ENCODE results near the gene TRPM3.

TRPM3 gene

DNA sequence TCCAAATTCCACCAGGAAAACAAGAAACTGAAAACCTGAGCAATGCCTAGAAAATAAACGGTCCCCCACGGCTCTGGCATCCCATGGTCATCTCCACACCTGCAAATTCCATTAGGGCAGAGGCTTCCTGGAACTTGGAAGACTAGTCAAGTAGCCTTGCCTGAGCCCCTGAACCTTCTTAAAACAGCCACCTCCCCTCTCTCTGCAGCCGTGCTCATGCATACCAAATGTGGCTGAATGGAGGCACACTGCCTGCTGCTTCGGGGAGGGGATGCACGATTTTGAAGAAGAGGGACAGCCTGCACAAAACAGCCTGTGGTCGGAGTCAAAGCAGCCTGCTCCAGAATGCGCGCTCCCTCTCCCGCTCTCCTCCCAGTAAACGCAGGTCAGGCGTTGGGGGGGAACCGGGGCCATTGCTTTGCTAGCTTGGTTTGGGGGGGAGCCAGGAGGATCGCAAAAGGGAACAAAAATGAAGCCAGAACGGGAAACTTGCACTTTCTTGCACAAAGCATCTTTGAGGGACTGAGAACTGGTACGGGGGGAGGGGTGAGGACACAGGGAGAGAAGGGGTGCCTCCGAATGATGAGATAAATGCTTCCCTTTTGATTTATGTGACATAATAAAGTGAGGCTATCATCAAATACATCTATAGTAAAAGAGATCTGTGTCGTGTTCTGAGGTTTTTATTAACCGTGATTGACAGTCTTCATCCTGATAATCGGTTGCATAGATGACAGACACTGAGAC lies at the start of gene TRPM3:
TSS of gene TRPM3 (minus strand) at position 347 of the 747 bp plus-strand sequence. CDS start at position 80, 267 bp downstream.
- peak; percentile 79 for DNase-seq (ENCODE audit: low spot score)

DNA sequence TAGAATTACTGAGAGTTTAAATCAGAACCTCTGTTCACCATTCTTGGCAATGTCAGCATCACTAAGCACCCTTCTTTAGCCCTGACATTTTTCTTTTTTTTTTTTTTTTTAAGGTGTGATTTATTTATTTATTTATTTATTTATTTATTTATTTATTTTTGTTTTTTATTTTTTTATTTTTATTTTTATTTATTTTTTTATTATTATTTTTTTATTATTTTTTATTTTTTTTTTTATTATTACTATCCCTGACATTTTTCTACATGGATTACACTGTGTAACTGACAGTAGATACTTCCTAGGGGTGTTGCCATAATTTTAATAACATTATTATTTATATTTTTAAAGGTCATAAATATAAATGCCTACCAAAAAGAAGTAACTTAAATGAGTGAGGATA lies 47.0 kb upstream of the TRPM3 start:
- DNase-seq (ENCODE audit: low spot score), result no peak

DNA sequence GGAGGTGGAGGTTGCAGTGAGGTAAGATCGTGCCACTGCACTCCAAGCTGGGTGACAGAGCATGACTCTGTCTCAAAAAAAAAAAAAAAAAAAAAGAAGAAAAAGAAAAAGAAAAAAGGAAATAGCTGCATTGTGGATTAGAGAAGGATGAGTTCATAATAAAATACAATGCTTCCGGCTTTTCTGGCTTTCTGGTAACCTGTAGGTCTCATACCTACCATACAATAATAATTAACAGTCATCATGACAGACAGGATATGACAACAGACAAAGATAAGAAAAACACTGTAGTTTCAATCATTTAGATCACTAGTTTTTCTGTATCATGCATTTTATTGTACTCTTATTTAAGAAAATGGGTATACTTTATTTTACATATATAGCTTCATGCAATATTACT lies 40.7 kb upstream of the TRPM3 start:
- no peak for DNase-seq (ENCODE audit: low spot score)

DNA sequence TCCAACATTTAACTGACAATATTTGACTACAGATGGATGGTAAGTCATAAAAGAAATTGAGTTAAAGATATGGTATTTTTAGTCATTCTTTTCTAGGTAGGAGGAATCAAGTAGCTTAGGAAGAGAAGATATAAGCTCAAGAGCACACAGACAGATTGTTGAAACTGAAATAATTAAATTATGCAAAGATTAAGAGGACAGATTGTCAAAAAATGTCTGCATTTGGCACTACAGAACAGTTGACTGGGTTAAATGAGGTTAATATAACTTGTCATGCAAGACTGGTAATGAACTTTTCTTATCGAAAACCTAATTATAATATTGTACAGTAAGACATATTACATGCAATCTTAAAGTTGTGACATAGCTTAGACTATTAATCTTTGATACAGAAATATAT lies 36.3 kb upstream of the TRPM3 start:
- DNase-seq (ENCODE audit: low spot score), result no peak

DNA sequence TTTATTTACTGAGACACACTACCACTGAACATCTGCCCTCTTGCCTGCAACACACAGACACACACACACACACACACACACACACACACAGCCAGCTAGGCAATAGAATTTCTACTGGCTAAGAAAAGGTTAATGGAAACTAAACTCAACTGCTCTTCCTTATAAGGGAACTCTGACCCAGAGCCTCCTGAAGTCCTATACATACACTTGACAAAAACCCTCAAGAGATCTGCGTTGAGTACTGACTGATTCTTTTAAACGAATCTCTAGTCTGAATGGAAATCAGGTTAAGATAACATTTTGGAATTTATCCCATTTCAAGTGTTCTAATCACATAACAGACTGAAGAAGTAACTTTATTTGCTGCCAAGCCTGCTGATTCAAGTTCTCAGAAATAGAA lies 25.9 kb upstream of the TRPM3 start:
- DNase-seq (ENCODE audit: low spot score), result no peak

DNA sequence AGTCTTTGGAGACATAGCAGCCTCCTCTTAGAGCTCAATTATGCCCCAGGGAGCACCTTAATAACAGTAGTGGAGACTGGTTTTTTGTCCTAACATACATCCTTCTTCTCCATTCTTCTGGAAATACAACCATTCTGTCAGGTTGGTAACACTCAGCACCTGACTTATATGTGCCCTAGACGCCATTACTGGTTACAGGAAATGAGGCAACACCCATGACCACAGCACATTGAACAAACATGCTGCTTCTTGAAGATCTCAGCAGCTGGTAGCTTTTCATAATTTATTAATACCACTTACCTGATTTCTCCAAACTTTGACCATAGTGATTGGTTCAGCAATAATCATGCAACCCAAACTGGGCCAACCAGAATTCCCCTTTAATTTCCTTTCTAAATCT lies 25.1 kb upstream of the TRPM3 start:
- DNase-seq (ENCODE audit: low spot score), result no peak

DNA sequence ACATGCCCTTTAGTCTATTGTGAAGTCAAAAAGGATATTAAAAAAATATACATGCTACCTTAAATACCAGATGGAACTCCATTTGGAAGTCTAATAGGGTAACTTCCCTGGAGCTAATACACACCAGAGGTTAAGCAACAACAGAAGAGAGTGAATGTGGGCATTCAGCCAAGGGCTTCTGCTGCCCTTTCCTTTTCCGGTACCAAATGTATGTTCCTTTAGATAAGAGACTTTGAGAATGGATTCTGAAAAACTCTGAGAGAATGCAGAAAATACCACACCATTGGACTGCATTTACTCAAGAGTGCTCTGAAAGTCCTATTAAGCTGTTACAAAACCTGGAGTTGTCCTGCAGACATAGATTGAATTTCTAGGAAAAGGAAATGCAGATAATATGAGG lies 23.8 kb upstream of the TRPM3 start:
- no peak for DNase-seq (ENCODE audit: low spot score)

DNA sequence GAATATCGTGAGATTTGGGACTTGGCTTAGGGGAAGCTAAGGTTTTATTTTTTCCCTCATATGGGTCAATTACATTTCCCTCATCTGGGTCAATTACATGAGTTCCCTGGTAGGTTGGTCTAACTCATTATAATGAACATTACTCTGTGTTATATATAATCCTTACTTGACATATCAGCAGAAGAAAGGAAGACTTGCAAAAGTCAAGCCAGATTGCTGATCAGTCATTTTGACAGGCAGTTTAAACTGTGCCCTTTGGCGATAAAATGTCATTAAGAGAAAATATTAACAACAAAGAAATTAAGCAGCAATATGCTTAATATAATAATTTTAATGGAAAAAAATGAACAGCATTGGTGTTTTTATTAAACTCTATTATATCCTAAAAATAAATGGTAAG lies 23.1 kb upstream of the TRPM3 start:
- DNase-seq (ENCODE audit: low spot score), result no peak

DNA sequence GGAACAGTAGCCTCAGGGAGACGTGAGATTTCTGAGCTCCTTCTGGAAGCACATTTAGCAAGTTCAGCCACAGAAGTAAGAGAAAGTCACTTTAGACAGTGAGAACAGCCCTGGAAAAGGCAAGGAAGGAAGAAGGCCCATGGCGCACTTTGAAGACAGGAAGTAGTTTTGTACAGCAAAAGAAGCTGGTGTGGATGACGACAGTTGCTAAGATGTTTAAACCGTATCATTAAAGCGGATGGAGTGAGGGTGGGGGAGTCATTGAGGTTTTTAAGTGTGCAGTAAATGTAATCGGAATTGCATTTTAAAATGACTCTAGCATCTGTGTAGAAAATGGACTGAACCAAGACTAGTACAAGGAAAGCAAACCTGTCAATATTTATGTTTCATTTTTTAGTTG lies 15.3 kb upstream of the TRPM3 start:
- DNase-seq (ENCODE audit: low spot score), result no peak

DNA sequence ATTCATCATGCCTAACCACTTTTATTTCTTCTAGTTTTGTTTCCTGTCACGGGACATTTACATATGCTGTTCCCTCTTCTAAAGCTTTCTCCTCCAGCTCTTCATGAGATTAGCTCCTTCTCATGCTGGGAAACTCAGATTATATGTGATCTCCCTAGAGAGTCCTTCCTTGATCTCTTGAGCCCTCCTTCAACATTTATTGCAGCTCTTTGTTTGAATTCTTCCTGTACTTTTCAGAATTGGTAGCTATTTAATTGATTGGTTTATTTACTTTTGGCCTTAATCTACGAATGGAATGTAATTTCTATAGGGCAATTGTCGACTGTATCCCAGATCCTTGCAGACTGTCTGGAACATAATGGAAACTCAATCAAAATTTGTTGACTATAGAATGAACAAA lies 9.7 kb upstream of the TRPM3 start:
- no peak for DNase-seq (ENCODE audit: low spot score)

DNA sequence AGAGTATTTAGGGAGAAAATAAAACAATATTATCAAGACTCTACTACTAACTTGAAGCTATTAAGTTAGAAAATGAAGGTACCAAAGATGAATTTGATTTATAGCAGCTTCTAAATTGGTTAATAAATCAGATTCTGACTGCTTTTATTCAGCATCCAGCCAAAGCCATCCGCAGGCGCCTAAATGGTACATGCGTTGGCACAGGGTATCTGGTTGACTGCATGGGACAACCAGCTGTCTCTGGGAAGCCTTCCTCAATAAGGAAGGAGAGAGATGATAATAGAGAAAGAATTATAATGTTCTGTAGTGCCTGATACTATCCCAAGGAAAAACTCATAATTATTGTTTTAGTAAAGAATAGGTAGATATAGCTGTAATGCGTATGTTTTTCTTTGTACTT lies 9.1 kb upstream of the TRPM3 start:
- DNase-seq (ENCODE audit: low spot score), result no peak

DNA sequence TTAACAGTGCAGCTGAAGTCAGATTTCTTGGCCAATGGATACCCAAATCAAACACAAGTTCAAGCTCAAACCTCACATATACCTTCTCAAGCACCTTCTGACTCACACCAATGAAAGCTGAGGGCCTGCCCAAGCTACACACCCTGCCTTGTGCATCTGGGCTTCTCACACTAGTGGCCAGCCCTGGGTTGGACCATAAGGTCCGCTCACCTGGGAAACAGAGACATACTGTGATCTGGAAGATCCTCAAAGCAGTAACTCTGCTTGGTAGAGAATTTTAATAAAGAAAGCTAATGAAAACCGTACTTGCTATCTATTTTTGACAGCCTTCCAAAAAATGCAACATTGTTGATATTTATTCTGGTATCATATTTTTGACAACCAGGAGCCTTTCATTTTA lies 7.4 kb upstream of the TRPM3 start:
- DNase-seq (ENCODE audit: low spot score), result no peak

DNA sequence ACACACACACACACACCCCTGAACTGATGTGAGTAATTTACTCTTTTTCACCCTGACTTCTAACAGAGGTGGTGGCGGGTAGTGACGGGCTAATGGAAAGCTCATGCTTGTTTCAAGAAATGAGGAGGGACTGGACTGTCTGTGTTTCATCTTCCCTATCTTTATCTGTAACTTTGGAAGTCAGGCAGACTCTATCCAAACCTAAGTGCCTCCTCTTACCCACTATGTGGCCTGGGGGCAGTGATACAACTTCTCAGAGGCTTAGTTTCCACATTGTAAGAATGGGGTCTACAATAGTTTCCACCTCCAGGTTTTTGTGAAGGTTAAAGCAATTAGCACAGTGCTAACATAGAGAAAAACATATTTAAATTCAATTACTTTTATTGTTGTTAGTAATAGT lies 5.9 kb upstream of the TRPM3 start:
- no peak for DNase-seq (ENCODE audit: low spot score)

DNA sequence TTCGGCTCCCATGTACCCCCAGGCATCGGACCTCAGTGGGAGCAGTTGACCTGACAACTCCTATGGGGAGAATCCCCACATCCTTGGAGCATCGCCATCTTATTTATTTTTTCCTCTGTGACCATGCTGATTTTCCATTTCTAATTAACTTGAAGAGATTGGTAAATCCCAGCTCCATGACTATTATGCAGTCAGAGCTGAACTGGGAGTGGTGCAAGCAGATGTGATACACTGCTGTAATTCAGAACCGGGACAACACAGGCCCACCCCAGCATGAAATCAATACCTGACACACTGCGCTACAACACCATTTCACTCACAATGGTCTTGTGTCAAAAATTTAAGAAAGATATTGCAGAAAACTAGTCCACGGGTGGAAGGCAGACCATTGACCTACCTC lies 1.0 kb upstream of the TRPM3 start:
- no peak for DNase-seq (ENCODE audit: low spot score)

DNA sequence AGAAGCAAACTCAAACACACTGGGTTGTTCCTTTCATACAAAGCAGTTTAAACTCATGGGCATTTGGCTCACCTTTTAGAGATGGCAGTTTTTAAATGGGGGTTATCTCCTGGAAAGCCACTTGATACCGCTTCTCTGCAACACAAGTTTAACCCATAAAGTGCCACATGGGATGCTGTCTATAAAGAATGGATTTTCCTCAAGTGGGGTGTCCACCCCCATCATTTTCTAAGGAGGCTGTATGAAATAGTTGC lies 528 bp upstream of the TRPM3 start:
- no peak for DNase-seq (ENCODE audit: low spot score)

DNA sequence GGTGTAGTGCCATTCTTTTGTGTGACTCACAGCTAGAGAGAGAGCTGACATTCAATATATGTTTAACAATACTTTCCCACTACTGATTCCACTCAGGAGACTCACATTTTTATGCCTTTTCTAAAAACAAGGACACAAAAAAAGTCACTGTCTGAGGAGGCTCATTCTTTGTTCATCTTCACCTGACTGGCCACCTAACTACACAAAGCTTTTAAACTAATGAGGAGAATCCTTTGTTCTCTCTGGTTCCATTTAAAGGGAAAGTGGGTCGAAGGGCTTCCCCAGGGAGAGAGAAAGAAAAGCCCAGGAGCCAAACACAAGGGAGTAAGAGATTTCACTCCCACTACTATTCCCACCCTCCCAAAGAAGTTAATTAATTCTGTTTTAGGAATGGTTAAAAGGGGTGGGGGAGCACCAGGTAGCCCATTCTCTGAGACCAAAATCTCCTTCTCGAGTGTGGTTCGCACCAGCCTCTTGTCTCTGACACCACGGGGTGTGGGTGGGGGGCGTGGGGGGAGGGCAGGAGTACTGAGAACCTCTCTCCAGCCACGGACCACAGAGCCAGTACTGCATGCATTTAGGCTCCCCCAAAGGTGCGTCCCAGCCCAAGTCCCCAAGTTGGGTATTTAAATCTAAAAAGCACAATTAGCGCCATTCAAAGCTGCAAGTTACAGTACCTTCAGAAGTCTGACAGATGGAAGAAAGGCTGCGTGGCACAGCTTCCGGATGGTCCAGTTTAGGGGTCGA lies 747 bp downstream of the TRPM3 start:
- DNase-seq (ENCODE audit: low spot score), result peak; percentile 55

DNA sequence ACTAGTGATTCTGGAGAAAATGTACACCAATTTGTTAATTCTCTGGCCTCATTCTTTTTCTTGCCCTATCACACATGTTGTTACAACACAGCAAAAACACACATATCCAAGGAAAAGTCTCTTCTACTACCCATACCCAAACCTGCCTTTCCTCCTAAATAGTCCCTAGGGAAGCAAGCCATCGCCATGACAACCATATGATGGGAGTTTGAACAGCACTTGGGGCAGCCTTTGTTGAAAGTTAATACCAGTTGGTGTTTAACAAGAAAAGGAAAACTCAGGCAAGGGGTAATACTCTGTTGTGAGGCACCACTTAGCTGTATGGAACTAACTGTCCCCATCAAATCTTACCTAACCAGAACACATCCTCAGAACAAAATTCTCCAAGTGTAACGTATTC lies 1.7 kb downstream of the TRPM3 start:
- no peak for DNase-seq (ENCODE audit: low spot score)

DNA sequence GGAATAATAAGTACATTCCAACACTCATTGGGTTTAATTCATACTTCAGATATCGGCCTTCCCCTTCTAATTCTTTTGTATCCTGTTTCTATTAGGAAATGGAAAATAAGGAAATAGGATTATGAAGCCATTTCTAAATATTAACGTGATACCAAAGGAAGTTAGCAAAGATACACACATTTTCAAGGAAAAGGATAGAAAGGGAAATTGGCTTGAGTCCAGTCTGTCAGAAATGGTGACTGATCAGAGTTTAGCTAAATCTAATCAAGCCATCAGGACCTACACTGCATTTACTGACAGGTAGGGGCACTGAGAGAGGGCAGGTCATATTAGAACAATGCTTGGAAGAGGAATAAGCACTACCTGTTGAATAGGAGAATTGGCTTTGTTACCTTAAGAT lies 3.1 kb downstream of the TRPM3 start:
- no peak for DNase-seq (ENCODE audit: low spot score)

DNA sequence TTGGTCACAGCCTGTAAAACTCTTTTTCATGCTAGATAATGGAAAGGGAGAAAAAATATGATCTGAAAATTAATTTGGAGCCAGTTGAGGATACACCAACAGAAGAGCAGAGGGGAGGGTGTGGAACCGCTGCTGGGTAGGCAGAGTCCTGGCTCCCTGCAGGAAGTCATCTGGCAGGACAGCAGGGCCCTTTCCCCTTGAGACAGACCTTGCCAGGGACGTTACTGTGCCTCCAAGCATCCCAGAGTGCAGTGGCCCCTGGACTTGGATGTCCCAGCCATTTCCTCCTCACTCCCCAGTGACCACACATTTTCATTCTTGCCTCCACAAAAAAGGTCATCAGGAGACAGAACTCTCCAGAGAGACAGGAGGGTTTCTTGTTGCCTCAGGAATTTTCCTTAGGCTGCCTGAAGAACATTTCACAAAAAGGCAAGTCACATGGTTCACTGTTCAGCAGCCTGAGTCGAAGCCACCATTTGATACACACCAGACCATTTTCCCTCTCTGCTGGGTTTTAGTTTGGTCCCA lies 5.9 kb downstream of the TRPM3 start:
- no peak for DNase-seq (ENCODE audit: low spot score)

DNA sequence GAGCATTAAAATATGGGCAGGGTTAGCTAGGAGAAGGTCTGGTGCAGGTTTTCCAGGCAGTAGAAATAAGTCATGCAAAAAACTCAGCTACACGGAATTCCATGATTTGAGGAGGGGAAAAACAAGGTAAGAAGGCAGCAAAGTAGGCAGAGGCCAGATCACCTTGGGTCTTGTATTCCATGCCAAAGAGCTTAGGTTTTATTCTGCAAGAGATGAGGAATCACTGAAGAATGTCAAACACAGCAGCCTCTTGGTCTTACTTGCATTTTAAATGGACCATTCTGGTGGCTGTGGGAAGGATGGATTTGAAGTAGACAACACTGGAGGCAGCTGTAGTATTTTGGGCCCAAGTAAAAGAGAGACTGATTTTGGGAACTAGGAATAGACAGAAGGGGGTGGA lies 8.6 kb downstream of the TRPM3 start:
- DNase-seq (ENCODE audit: low spot score), result no peak

DNA sequence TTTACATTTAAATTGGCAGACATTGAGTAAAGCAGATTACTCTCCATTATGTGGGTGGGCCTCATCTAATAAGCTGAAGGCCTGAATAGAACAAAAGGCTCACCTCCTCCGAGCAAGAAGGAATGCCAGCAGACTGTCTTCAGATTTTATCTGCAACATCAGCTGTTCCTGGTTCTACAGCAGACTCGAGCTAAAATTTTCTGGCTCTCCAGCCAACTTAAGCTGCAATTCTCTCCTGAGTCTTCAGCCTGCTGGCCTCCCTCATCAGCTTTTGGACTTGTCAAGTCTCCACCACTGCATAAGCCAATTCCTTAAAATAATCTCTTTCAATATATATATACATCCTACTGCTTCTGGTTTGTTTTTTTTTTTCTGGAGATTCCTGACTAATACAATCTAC lies 12.5 kb downstream of the TRPM3 start:
- no peak for DNase-seq (ENCODE audit: low spot score)

DNA sequence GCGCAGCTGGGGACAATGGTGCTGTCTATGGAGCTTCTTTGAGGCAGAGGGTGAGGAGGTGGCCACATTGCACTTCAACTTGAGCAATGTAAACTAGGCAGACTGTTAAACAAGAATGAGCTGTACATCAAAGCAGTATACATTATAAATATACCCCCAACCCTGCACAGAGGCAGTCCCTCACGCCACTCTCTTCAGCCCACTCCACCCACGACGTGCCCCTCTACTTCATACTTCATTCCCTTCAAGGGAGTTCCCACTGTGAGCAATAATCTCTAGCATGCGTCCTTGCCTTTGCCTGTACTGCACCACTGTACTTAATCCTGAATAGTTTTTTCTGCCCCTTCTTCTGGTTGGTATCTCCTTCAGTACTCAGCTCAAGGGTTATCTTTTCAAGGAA lies 14.4 kb downstream of the TRPM3 start:
- no peak for DNase-seq (ENCODE audit: low spot score)

DNA sequence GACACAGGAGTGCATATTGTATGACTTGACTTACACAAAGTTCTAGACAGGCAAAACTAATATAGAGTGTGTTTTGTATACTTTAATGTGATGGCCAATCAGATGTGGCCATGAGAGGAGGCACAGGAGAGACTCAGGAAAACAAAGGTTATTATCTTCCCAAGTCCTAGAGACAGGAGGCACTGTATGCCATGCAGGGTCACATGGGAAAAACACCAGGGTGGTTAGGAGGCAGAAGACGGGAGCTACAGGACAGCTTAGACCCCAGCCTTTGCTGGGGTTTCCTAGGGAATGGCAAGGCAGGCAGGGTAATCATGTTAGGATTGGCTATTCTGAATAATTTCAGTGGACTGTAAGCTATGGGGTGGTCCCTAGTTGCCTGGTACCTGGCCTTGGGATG lies 16.2 kb downstream of the TRPM3 start:
- DNase-seq (ENCODE audit: low spot score), result no peak

DNA sequence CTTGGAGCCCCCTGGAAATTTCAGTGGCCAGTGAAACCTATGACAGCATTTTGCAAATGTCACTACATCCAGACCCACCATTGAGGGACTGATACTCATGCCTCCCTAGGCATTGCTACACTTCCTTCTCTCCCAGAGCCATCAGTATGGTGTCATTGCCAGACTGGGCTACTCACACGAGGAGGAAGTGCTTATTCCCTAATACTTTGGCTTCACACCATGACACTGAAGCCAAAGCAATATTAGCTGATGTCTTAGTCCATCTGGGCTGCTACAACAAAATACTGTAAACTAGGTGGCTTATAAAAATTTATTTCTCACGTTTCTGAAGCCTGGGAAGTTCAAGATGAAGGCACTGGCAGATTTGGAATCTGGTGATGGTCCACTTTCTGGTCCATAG lies 22.6 kb downstream of the TRPM3 start:
- no peak for DNase-seq (ENCODE audit: low spot score)
